ENCODE data around the gene RNU6-9.
"Not testable (repeated sequence)": the region's sequence is repeated elsewhere in the genome, so short reads cannot be mapped to it uniquely, and the experiment has no call there.

Gene RNU6-9

DNA sequence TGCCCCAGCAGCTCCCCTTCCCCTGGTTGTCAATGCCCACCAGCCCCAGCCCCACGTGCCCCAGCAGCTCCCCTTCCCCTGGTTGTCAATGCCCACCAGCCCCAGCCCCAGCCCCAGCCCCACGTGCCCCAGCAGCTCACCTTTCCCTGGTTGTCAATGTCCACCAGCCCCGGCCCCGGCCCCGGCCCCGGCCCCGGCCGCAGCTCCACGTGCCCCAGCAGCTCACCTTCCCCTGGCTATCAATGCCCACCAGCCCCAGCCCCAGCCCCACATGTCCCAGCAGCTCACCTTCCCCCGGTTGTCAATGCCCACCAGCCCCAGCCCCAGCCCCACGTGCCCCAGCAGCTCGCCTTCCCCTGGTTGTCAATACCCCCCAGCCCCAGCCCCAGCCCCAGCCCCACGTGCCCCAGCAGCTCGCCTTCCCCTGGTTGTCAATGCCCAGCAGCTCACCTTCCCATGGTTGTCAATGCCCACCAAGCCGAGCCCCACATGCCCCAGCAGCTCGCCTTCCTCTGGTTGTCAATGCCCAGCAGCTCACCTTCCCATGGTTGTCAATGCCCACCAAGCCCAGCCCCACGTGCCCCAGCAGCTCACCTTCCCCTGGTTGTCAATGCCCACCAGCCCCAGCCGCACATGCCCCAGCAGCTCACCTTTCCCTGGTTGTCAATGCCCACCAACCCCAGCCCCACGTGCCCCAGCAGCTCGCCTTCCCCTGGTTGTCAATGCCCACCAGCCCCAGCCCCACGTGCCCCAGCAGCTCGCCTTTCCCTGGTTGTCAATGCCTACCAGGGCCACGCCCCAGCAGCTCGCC lies 14.3 kb upstream of the RNU6-9 start:
- not testable (repeated sequence) for DNase-seq (ENCODE audit: low read depth in 2 of 2)

GRCh38 chr19:879711-880438 lies 13.4 kb upstream of the RNU6-9 start:
- no peak for DNase-seq (ENCODE audit: low read depth in 2 of 2)

GRCh38 chr19:881385-882071 lies 11.8 kb upstream of the RNU6-9 start:
- DNase-seq (ENCODE audit: low read depth in 2 of 2): no peak

- DNase-seq (ENCODE audit: low read depth in 2 of 2): no peak
Observed at GRCh38 chr19:882871-883497, 10.3 kb upstream of the RNU6-9 start.

DNA sequence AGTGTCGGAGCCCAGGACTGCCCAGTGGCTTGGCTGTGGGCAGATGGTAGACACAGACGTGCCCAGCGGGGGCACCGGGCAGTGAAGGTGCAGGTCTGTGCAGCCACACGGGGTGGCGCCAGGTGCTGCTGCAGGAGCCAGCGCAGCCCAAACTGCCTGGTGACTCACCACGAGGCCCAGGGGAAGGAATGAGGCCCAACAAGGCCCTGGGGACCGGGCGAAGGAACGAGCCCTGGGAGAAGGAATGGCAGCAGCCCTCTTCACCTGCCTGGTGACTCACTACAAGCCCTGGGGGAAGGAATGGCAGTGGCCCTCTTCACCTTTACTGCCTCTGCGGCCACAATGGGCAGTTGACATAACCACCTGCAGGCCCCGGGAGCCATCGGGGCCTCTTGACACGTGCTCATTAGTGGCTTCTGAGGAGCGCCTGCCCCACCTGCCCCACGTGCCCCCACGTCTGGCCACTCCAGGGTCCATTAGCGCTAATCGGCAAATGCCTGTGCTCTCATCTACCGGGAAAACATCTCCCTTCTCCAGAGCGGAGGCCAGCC lies 9.5 kb upstream of the RNU6-9 start:
- no peak for DNase-seq (ENCODE audit: low read depth in 2 of 2)

DNA sequence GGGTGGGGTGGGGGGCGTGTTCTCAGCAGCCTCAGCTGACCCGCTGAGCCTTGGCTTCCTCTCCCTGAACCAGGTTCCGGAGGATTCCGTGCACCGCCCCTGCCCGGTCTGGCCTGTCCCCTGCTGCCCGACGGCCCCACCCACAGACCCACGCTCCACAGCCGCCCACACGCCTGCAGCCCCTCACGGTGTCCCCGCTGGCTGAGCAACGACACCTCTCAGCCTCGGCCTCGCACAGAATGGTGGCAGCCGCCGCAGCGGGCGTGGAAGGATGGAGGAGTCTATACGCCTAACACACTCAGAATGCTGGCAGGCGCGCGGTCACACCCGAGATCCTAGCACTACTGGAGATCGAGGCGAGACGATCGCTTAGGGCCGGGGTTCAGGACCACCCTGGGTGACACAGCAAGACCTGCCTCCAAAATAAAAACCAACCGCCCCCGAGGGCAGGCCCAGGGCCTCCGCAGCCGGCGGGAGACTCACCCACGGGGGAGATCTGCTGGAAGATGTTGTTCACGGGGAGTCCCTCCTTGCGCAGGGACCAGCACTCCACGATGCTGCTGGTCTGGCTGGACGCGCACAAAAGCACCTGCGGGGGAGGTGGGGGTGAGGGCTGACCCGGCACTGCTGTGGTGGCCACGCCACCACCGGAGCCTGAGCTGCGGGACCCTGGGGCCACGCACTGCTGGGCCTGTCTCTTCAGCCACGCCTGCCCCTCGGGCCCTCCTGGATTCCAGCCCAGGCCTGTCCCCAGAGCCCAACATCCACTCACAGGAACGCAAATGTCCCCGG lies 8.7 kb upstream of the RNU6-9 start:
- no peak for DNase-seq (ENCODE audit: low read depth in 2 of 2)

DNA sequence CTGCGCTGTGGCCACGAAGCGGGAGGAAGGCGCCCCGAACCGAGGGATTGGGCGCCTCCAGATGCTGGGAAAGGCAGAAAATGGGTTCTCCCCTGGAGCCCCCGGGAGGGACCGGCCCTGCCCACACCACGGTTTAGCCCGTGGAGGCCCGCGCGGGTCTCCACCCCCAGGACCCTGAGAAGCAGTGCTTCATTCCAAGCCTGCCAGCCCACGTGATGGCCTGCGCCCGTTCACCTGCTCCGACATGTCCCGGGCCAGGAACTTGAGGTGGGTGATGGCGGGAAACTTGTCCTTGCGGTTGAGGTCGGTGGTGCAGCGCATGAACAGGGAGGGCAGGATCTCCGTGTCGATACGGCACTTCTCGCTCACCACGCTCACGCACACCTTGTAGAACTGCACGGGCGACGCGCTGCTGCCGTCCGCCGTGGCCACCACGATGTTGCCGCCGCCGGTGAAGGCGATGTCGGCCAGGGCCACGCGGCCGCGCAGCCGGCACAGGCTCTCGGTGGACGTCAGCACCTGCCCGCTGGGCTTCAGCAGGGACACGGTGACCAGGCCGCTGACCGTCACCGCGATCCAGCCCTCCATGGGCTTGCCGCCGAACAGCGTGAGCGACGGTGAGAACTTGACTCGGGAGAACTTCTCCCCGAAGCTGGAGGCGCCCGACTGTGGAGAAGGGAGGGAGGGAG lies 7.6 kb upstream of the RNU6-9 start:
- DNase-seq (ENCODE audit: low read depth in 2 of 2): no peak

- DNase-seq (ENCODE audit: low read depth in 2 of 2): no peak
Observed at GRCh38 chr19:887072-887471, 6.2 kb upstream of the RNU6-9 start.

DNA sequence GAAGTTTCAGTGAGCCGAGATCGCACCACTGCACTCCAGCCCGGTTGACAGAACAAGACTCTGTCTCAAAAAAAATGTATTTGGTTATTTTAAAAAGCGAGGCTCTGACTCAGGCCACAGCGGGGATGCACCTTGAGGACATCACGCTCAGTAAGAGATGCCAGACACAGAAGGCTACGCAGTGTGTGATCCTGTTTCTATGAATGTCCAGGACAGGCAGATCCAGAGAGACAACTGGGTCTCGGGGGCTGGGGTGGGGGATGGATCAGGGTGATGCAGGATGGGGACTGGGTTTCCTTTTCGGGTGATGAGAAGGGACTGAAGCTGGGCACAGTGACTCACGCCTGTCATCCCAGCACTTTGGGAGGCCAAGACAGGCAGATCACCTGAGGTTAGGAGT lies 5.7 kb upstream of the RNU6-9 start:
- DNase-seq (ENCODE audit: low read depth in 2 of 2): no peak

DNA sequence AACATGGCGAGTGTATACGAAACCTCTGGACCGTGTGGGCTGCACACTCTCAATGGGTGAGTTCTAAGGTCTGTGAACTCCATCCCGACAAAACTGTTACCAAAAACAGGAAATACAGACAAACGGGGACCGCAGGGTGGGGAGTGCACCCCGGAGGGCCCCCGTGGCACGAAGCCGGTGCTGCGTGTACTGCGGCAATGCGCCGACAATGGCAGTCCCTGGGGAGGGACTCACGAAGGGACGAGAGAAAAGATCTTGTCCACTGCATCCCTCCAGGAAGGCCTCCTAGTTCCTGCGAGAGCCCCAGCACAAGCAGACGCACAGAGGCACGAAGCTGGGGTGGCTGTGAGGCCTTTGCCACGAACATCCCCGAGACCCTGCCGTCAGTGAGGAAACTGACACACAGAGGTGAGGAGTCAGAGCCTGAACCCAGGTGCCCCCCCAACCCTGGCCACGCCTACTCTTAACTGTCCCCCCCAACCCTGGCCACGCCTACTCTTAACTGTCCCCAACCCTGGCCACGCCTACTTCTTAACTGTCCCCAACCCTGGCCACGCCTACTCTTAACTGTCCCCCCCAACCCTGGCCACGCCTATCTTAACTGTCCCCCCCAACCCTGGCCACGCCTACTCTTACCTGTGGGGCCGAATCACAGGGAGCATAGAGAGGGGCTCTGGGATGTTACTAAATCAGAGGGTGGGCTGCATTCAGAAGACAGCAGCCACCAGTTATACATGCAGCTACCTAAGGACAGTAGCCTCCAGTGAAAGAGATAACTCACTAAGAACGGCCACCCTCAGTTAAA lies 4.5 kb upstream of the RNU6-9 start:
- no peak for DNase-seq (ENCODE audit: low read depth in 2 of 2)

- DNase-seq (ENCODE audit: low read depth in 2 of 2): no peak
Observed at GRCh38 chr19:889662-890295, 3.5 kb upstream of the RNU6-9 start.

- DNase-seq (ENCODE audit: low read depth in 2 of 2): no peak
Observed at GRCh38 chr19:890831-891230, 2.5 kb upstream of the RNU6-9 start.

- DNase-seq (ENCODE audit: low read depth in 2 of 2): not testable (repeated sequence)
Observed at GRCh38 chr19:891421-892200, 1.7 kb upstream of the RNU6-9 start.

- DNase-seq (ENCODE audit: low read depth in 2 of 2): no peak
Observed at GRCh38 chr19:892243-892893, 916 bp upstream of the RNU6-9 start.

DNA sequence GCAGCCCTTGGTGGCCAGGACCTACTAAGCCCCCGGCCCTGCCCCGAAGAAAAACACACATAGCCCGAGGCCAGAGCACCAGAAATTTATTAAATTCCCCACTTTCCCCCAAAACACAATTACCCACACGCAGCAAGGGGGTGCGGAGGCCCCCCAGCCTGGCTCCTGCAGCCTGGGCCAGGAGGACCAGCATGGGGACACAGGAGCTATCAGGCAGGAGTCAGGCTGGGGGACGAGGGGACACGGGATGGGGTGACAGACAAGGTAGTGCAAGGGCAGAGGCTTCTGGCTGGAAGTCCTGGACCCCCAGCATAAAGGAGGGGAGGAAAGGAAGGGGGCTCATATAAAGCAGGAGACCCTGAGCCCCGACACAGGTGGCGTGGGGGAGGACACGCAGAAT lies 3.1 kb downstream of the RNU6-9 start:
- no peak for DNase-seq (ENCODE audit: low read depth in 2 of 2)

DNA sequence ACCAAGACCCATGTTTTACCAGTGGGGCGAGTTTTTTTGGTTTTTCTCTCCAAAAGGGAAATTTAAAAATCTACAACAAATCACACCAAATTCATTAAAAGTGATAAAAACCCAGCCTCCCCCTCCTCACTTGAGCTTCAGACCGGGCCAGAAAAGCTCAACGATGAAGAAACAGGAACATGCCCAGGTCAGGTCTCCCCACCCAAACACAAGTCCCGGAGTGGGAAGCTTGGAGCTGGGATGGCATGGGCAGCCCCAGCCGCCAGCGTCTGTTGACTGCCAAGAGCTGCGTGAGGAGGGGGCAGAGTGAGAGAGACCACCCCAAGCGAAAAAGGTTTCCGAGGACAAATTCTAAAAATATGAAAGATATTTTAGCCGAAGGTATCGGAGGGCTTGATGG lies 3.7 kb downstream of the RNU6-9 start:
- no peak for DNase-seq (ENCODE audit: low read depth in 2 of 2)

- no peak for DNase-seq (ENCODE audit: low read depth in 2 of 2)
Observed at GRCh38 chr19:897442-898039, 4.3 kb downstream of the RNU6-9 start.
